Adrenal gland (tissue), 12 donors: ENCODE results near the gene TCF12. TPM values are rescaled to one million over a fixed set of nuclear protein-coding genes. Genes with fewer than 3 reads are reported as not detected.
"Not testable (repeated sequence)": the region's sequence is repeated elsewhere in the genome, so short reads cannot be mapped to it uniquely, and the experiment has no call there.

Experiments used
- DNase-seq, 7 donors: peaks; one replicate each; pipeline ENCODE4 v3.0.0-alpha.2; 2019 to 2020
- H3K27ac ChIP-seq, 5 donors: fragments of 200-600 bp; sonication (generic) in 4 of 5; 1 replicate in 3 of 5; 2 replicates in 2 of 5; pipeline versions ENCODE4 v1.5.1 to v1.8.0; 2016 to 2020; ENCODE audit warnings: mild to moderate bottlenecking in 1 of 5
- H3K27me3 ChIP-seq: fragments of 200-600 bp; 2 replicates; pipeline ENCODE4 v1.8.0; 2021
- H3K36me3 ChIP-seq, 2 donors: fragments of 200-600 bp; replicated peaks in 1 of 2; 1 replicate in 1 of 2; 2 replicates in 1 of 2; pipeline versions ENCODE4 v1.5.1 to v1.8.0; 2018 to 2022
- H3K4me1 ChIP-seq, 2 donors: fragments of 200-600 bp; replicated peaks in 1 of 2; 1 replicate in 1 of 2; 2 replicates in 1 of 2; pipeline versions ENCODE4 v1.5.1 to v1.8.0; 2018 to 2021
- H3K4me3 ChIP-seq, 4 donors: fragments of 200-600 bp; sonication (generic) in 3 of 4; one replicate each; pipeline ENCODE4 v1.5.1; 2016 to 2018
- H3K9me3 ChIP-seq, 3 donors: fragments of 200-600 bp; sonication (generic) in 1 of 3; replicated peaks in 1 of 3; 1 replicate in 2 of 3; 2 replicates in 1 of 3; pipeline versions ENCODE4 v1.5.1 to v1.8.0; 2016 to 2021
- POLR2A ChIP-seq, 2 donors: fragments of 450-650 bp; IDR thresholded peaks; one replicate each; pipeline ENCODE4 v1.6.1; 2017; ENCODE audit warnings: antibody characterized with exemption in 2 of 2, mild to moderate bottlenecking in 2 of 2, moderate library complexity in 1 of 2
- WGBS, 4 donors: extraction: QIAGEN DNeasy Blood & Tissue Kit in 2 of 4; methylation state at CpG; one replicate each; pipeline versions ENCODE4 v1.1.5 to v1.1.7; 2013 to 2017; 5-methylcytosine and 5-hydroxymethylcytosine counted together
- intact Hi-C, 2 donors: fragments of 100-400 bp; cut with DNase I; formaldehyde crosslinking; loops; one replicate each; pipeline versions ENCODE4 v1.14.1 to v1.15.0; 2022 to 2023
- polyA plus RNA-seq, 3 donors: library from polyadenylated mRNA; stranded (reverse); fragments of 200-250 nt in 2 of 3; fragments of 350-450 nt in 1 of 3; fragmentation: Illumina TruSeq in 1 of 3; extraction: RNeasy Lipid Tissue Mini Kit (QIAGEN cat#74804) in 1 of 3; gene quantifications; one replicate each; pipeline ENCODE4 v1.2.3, GENCODE V29; 2013 to 2014
- total RNA-seq, 9 donors: library from RNA; depleted of rRNA in 4 of 9; stranded (reverse); fragments of >200 nt in 4 of 9; fragments of 120-200 nt in 1 of 9; fragmentation: NEBNext Ultra II Directional in 1 of 9; extraction: Animal tissue kit (Norgen Biotek cat#: 25700) in 1 of 9; gene quantifications; one replicate each; pipeline versions ENCODE4 v1.1.0 to v1.2.4, GENCODE V29; 2013 to 2023
- TF ChIP-seq, protein P1 (sequence below), 6 experiments: fragments of 450-650 bp in 4 of 6; fragments of 200-600 bp in 2 of 6; sonication (generic) in 1 of 6; IDR thresholded peaks; 1 replicate in 5 of 6; 2 replicates in 1 of 6; pipeline versions ENCODE4 v1.5.1 to v1.8.0; 2016 to 2021; ENCODE audit warnings: antibody characterized with exemption in 6 of 6, mild to moderate bottlenecking in 2 of 6, moderate library complexity in 1 of 6
- donor health status: healthy with polysubstance abuse.
- donor health status: Bipolar disorder and iron deficiency.
- donor health status: DM: yes; HTN: yes; CAD: no.
- donor health status: DM: no; HTN: no; CAD: no.
- donor health status: DM: no; HTN: no; CAD: no.
- donor health status: DM: yes; HTN: yes; CAD: no.

Gene TCF12
- total and polyA plus RNA-seq, 12 donors, result 7.6 to 121 (median 75.6) TPM

DNA sequence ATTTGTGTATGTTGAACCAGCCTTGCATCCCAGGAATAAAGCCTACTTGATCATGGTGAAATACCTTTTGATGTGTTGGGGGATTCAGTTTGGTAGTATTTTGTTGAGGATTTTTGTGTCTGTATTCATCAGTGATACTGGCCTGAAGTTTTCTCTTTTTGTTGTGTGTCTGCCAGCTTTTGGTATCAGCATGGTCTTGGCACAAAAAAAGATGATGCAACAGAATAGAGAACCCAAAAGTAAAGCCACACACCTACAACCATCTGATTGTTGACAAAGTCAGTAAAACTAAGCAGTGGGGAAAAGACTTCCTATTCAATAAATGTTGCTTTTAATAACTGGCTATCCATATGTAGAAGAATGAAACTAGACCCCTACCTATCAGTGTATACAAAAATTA lies 77.6 kb downstream of the TCF12 start:
- intact Hi-C loops, result no loop called here
- no peaks in the 10 kb centered on the region for H3K36me3 ChIP-seq

DNA sequence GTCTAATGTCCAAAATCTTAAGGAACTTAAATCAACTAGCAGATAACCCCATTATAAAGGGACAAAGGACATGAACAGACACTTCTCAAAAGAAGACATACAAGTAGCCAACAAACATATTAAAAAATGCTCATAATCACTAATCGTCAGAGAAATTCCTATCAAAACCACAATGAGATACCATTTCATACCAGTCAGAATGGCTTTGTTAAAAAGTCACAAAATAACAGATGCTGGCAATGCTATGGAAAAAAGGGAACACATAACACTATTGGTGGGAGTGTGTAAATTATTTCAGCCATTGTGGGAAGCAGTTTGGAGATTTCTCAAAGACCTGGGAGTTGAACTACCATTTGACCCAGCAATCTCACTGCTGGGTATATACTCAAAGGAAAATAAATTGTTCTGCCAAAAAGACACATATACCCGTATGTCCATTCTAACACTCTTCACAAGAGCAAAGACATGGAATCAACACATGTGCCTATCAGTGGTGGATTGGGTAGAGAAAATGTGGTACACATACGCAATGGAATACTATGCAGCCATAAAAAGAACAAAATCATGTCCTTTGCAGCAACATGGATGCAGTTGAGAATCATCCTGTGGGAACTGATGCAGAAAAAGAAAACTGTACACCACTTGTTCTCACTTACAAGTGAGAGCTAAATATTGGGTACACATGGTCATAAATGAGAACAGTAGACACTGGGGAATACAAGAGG lies 78.5 kb downstream of the TCF12 start:
- peaks cover 0 to 10% of the 10 kb centered on the region in 2 donors for H3K4me1 ChIP-seq
- 88 to 97% (median 92%) methylated on average over 3 of the region's 3 CpGs for WGBS, 4 donors
- H3K4me3 ChIP-seq, result no peak overlapping the region
- H3K27ac ChIP-seq, result no peak overlapping the region
- no peak for DNase-seq
- no peaks in the 10 kb centered on the region for H3K9me3 ChIP-seq
- H3K27me3 ChIP-seq, result no peaks in the 10 kb centered on the region
- H3K36me3 ChIP-seq, result no peaks in the 10 kb centered on the region
- intact Hi-C loops, result no loop called here
- no peak for TF ChIP-seq POLR2A (IDR thresholded peaks at IDR 0.05)
- TF ChIP-seq, protein P1, sequence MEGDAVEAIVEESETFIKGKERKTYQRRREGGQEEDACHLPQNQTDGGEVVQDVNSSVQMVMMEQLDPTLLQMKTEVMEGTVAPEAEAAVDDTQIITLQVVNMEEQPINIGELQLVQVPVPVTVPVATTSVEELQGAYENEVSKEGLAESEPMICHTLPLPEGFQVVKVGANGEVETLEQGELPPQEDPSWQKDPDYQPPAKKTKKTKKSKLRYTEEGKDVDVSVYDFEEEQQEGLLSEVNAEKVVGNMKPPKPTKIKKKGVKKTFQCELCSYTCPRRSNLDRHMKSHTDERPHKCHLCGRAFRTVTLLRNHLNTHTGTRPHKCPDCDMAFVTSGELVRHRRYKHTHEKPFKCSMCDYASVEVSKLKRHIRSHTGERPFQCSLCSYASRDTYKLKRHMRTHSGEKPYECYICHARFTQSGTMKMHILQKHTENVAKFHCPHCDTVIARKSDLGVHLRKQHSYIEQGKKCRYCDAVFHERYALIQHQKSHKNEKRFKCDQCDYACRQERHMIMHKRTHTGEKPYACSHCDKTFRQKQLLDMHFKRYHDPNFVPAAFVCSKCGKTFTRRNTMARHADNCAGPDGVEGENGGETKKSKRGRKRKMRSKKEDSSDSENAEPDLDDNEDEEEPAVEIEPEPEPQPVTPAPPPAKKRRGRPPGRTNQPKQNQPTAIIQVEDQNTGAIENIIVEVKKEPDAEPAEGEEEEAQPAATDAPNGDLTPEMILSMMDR (IDR thresholded peaks at IDR 0.05), result no peak

More for the DNA sequence above, 77.6 kb downstream of the TCF12 start:
- DNase-seq, result no peak
- Histone ChIP-seq H3K4me1 (peaks cover 0 to 10% of the 10 kb centered on the region in 2 donors), H3K4me3 (no peak overlapping the region), H3K9me3 (no peaks in the 10 kb centered on the region), H3K27me3 (no peaks in the 10 kb centered on the region), H3K27ac (no peak overlapping the region)
- TF ChIP-seq POLR2A (IDR thresholded peaks at IDR 0.05), result no peak
- TF ChIP-seq, protein P1 (IDR thresholded peaks at IDR 0.05), result no peak

DNA sequence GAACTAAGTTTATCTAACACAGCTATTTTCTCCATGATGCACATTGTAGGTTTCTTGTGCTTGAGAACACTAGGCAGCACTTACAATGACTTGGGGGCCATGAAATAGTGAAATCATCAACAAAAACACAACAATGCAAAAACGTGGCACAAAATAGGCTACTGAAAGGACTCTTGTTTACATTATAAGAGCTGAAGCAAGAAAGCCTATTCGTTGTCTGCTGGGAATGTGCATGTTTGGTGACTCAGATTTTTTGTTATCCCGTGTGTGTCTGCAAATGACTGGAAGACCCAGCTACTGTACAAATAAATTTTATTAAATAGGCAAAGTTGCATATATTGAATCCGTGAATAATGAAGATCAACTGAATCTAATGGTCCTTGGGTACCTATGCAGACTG lies 85.0 kb downstream of the TCF12 start:
- no peaks in the 10 kb centered on the region for H3K9me3 ChIP-seq
- no peak for DNase-seq
- TF ChIP-seq POLR2A (IDR thresholded peaks at IDR 0.05), result no peak
- TF ChIP-seq, protein P1 (IDR thresholded peaks at IDR 0.05), result no peak
- H3K27ac ChIP-seq, result no peak overlapping the region
- WGBS, 4 donors, result 53 to 72% (median 67%) methylated on average over 4 of the region's 4 CpGs
- no peaks in the 10 kb centered on the region for H3K36me3 ChIP-seq
- H3K27me3 ChIP-seq, result no peaks in the 10 kb centered on the region
- H3K4me3 ChIP-seq, result no peak overlapping the region
- H3K4me1 ChIP-seq, result peaks cover 0 to 6% of the 10 kb centered on the region in 2 donors
- intact Hi-C loops, result no loop called here

DNA sequence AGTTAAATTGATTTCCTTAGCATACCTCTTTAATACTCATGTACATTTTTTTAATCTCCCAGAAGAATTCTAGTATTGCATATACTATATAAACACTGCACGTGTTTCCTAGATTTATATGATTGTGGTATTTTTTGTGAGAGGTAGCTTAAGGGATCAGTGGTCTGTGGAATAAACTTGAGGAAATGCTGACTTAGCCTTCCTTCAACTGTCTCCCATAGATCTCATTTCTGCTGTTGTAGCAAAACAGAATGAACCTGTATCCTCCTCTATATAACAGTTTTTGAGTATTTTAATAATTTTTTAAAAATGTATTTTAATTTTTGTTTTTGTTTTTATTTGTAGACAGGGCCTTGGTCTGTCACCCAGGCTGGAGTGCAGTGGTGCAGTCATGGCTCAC lies 86.8 kb downstream of the TCF12 start:
- intact Hi-C loops, result no loop called here
- Histone ChIP-seq H3K9me3 (no peaks in the 10 kb centered on the region), H3K27ac (no peak overlapping the region), H3K27me3 (no peaks in the 10 kb centered on the region), H3K36me3 (no peaks in the 10 kb centered on the region), H3K4me3 (no peak overlapping the region), H3K4me1 (peaks cover 0 to 6% of the 10 kb centered on the region in 2 donors)
- 90 to 94% (median 92%) methylated on average over 1 of the region's 1 CpG for WGBS, 4 donors
- TF ChIP-seq, protein P1 (IDR thresholded peaks at IDR 0.05), result no peak
- no peak for TF ChIP-seq POLR2A (IDR thresholded peaks at IDR 0.05)
- no peak for DNase-seq

DNA sequence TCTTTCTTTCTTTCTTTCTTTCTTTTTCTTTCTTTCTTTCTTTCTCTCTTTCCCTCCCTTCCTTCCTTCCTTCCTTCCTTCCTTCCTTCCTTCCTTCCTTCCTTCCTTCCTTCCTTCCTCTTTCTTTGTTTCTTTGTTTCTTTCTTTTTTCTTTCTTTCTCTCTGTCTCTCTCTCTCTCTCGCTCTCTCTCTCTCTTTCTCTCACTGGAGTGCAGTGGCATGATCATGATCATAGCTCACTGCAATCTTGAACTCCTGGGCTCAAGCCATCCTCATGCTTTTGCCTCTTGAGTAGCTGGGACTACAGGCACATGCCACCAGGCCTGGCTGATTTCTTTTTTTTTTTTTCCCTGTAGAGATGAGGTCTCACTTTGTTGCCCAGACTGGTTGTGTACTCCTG lies 89.4 kb downstream of the TCF12 start:
- H3K4me3 ChIP-seq, H3K27me3 ChIP-seq, H3K36me3 ChIP-seq, H3K4me1 ChIP-seq, H3K27ac ChIP-seq, DNase-seq, intact Hi-C loops, H3K9me3 ChIP-seq: not testable (repeated sequence)
- 93 to 100% (median 98%) methylated on average over 1 of the region's 1 CpG for WGBS, 4 donors
